AG20443 (cell line): ENCODE measurements around the gene SMOC1.

ENCODE experiments used
- DNase-seq: peaks from one replicate; pipeline ENCODE4 v3.0.0; 2012; ENCODE audit warnings: low spot score, mixed read lengths

Gene SMOC1

DNA sequence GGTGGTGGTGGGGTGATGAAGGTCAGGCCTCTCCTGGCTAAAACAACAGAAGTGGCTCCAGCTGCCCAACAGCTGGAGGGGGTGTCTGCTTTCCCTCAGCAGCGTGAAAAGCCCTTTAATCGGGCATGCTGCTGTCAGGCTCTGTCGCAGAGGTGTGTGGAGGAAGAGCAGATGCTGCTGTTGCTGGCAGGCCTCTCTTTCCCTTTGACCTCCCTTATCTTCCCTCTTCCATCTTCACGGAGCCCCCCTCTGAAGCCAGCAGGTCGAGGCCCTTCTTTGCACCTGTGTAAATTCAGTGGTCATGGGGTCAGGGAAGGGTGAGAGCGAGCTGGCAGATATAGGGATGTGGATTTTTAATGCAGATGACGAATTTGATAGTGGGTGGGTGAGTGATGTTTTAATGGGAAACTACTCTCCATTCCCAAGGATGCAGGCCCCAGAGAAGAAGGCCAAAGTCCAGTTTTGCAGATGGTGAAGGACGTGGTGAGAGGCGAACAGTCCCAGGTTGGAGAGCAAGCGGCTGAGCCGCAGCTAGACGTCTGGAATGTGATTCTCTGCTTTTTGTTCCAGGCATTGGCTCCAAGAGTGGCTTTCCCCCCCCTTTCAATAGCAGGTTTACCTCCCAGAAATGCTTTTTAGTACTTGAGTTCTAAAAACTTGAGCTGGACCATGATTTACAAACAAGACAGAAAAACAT is 64.0 kb downstream of the SMOC1 start:
- DNase-seq = no peak

DNA sequence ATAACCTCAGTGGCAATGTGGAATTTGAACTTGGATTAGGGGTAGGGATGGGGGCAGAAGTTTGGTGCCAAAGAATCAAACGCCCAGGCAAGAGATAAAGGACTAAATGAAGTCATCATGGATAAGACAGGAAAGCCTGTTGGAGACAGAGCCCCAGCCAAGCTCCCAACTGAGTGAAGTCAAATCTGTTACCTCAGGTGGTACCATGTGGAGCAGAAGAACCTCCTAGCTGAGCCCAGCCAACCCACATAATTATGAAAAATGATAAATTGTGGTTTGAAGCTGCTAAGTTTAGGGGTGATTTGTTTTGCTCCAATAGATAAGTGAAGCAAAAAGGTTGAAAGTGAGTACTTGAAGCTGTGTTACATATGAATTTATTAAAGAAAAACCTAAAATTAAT is 66.1 kb downstream of the SMOC1 start:
- DNase-seq = no peak

DNA sequence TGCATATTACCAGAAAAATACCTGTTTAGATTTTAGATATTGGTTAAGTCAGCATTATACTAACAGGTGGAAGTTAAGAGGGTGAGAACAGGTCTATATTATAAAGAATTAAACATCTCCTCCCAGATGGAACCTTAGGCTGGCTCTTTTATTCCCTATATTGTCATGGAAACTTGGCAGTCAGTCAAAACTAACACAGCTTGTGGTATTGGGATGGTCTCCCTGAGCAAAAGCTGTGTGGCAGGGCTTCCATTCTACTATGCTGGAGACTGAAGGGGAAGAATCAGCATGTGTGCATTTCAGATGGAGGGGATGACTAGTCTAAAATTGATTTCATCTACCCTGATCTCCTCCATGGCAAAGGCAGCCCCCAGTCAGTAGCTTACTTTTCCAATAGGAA is 66.7 kb downstream of the SMOC1 start:
- no peak for DNase-seq

DNA sequence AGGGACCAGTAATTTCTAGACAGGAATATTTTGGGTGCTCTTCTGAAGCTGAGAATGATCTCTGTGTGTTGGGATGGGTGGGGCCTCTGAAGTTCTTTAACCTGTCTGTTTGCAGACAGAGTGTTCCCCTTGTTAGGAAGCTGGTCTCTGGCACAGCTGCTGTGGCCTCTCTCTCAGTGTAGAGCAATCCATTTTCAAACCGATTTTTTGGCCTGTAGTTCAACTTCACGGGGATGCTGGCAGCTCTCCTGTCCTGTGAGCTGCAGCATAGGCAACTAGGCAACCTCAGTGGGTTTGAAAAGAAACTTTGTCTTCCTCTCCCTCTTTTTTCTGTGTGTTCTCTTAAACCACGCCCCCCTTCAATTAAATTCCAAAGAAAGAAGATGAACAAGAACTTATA is 69.1 kb downstream of the SMOC1 start:
- DNase-seq = no peak

DNA sequence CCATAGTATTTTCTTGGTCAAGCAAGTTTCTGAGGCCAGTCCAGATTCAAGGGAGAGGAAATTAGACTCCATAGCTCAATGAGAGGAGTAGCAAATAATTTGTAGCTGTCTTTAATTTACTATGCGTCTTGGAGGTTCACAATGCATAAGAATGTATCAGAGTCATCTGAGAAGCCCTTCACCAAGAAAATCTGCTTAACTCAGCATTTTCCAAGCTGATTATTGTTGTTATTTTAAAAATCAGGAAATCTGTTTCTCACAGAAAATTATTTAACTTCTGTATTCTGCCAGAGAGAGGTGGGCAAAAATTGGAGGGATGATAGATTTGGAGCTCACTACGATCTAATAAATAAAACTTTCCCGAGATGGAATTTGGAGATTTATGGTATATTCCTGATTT is 72.0 kb downstream of the SMOC1 start:
- DNase-seq = no peak

DNA sequence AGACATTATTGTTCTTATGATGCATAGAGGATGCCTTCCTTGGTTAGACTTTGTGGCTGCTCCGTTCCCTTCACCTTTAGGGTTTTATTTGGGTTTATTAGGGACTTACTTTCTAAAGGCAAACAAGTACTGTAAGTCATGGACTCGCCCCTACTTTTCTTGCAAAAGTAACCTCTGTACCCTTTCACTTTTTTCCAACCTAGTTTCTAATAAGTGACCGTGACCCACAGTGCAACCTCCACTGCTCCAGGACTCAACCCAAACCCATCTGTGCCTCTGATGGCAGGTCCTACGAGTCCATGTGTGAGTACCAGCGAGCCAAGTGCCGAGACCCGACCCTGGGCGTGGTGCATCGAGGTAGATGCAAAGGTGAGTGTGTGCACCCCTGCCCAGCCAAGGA is 72.7 kb downstream of the SMOC1 start:
- DNase-seq = no peak

DNA sequence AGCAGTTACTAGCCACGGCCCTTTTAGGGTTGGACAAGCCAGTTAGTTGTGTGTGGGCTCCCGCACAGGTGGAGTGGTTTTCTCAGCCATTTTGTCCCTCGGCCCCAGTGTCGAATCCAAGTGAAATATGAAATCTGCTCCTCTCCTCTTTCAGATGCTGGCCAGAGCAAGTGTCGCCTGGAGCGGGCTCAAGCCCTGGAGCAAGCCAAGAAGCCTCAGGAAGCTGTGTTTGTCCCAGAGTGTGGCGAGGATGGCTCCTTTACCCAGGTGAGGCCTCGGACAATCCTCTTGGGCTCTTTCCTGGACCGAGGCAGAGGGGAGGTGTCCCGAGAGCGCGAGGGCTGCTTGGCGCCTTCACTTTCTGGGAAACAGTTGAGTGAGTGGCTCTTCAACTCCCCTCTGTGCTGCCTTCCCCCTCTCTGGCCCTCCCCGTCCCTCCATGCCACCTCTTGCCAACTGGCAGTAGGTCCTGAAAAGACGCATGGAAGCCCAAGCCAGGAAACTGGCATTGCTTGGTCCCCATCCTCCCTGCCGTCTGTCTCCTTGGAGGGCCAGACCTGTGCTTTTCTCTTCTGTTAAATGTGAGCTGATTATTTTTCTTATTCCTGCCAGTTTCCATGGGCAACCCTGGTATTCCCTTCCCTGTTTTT is 74.2 kb downstream of the SMOC1 start:
- no peak for DNase-seq

DNA sequence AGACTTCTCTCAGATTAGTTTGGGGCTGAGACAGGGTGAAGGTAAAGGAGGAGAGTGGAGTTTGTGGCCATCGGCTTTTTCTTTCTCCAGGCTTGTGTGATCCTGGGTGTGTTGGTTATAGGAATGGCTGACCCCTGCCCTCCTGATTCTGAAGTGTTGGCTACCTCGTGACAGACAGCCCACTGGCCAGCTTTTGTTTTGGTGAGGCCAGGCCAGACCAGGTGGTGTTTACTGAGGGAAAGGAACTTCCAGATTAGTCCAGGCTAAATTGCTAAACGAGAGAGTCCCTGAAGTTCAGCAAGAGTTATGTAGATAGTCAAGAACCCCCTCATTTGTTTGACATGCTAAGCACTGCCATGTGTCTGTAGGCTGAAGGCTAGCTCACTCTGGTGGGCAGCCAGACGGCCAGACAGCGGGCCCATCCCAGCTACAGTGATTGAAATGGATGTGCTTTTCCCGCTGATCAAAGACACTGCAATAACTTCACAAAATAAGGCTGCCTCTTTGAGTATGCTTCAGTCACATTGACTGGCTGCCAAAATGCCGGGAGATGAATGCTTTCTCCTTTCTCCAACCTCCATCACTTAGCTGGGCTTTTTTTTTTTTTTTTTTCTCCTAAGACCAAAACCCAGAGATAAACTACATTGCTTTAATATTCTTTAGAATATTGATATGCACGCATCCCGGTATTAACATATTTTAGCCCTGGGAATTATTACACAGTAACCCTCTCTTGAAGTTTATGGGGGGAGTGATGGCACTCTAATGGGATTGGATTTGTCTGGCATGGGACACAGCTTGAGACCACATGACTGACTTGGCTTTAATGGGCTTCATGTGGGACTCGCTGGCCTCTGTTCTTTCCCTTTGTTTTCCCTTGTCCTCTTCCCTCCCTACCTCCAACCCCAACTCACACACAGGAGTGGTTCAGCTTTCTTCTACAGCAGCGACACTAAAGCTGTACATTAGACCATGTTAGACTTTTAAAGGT is 76.9 kb downstream of the SMOC1 start:
- DNase-seq = no peak

DNA sequence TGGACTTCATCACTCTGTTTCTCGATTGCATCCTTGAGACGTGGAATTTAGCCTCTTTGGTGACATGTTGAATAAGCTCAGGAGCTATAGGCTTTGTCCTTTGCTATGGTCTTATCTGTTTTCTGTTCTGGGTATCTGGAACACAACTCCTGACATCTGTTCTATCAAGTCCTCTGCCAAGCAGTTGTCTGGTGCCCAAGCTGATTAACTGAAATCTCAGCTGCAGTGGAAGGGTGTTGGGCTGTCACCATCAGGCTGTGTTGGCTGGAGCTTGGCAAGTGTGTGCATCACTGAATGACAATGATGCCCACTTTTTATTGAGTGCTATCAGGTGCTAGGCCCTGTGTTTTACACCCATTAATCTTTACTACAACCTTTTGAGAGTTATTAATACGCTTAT is 77.8 kb downstream of the SMOC1 start:
- DNase-seq = no peak

DNA sequence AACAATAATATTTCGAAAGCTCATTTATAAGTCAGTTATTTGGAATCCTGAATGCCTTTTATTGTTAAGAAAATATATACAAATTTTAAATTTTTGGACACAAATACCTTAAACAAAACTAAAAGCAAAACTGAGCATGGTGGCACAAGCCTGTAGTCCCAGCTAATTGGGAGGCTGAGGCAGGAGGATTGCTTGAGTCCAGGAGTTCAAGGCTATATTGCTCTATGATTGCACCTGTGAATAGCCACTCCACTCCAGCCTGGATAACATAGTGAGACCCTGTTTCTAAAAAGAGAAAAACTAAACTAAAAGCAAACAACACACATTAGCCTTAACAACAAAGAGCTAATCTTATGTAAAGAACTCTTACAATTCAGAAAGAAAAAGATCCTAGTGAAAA is 78.8 kb downstream of the SMOC1 start:
- no peak for DNase-seq

DNA sequence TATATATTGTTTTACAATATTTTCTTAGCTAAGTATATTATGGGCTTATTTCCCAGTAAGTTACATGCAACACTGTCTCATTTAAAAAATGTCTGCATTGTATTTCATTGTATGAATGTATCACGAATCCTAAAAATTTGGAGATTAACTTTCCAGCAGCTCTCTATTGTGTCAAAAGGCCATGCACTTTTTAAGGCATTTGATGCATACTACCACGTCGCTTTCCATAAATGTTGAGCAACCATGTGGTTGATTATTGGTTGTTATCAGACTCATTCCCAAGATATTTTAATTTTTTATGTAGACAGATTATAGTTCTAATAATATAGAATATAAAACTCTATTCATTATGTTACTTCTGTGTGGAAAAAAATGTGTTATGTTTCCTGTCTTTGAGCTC is 79.9 kb downstream of the SMOC1 start:
- no peak for DNase-seq

DNA sequence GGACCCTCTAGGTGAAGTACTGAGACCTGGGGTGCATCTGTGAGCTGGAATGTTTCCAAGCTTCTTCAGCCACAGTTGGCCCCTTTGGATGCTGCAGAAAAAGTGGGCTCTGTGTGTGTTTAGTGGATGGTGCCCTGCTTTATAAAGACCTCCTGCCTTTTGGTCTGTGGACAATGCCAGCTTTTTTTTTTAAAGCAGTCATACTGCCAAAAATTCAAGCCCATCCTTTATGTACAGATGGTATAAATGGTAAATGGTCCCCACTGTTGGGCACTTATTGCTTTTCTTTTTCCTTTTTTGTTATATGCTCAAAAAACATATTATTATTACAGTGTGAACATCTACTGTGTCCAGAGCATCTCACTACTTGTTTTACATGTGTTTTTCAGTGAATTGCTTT is 81.1 kb downstream of the SMOC1 start:
- no peak for DNase-seq

DNA sequence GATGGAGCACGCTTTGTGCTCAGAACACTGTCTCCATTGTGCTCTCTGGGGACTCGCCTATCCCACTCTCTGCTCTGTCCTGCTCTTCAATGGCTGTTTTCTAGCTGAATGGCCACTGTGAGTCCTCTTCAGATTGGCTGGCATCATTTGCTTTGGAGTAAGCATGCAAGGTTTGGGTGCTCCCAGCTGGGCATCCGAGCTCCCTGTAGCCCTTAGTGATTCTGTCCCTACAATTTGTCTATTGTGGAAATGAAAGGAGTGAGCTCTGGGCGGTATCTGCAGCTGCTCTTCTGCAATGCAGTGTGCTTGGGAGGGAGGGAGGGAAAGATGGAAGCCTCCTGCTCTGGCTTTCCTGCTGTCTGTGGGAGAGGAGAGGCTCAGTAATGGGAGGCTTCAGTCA is 84.8 kb downstream of the SMOC1 start:
- no peak for DNase-seq

DNA sequence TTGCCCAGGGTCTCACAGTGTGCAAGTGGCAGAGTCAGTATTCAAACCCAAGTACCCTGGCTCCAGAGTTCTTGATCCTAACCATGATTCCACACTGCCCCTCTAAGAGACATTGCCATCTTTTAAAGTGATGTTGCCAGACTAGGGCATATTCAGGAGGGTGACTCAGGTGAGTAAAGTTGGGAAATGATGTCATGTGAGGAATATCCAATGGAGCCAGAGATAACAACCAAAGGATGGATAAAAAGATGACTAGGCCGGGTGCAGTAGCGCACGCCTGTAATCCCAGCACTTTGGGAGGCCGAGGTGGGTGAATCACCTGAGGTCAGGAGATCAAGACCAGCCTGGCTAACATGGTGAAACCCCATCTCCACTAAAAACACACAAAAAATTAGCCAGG is 85.6 kb downstream of the SMOC1 start:
- DNase-seq = no peak

DNA sequence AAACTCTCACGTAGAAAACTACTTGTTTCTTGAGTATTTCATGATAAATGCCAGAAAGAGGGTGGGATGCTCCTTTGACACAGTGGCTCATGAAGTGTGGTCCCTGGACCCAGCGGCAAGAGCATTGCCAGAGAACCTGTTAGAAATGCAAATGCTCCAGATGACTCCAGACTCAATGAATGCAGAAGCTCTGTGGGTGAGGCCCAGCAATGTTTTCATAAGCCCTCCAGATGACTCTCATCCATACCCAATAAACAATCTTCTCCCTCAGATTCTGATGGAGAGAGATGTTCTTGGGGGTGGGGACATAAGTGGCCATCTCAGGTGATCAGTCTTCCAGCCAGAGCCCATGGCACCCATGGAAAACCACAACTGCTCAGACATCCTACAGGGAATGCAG is 88.9 kb downstream of the SMOC1 start:
- no peak for DNase-seq

DNA sequence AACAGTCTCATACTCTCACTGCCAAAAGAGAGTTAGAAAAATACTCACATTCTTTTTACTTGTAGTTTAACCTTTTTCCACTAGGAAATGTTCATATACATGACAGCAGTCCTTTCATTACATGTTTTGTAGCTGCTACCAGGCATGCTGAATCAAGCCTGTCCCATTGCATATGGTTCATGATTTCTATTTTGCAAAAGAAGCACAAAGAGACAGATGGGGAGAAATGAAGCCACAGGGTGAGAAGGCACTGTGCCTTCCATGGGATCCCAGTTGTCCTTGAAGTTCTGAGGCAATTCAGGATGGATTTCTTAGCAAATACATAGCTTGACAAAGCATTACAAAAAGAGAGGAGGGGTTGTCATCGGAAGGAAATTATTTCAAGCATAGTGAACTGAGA is 89.5 kb downstream of the SMOC1 start:
- DNase-seq = no peak

DNA sequence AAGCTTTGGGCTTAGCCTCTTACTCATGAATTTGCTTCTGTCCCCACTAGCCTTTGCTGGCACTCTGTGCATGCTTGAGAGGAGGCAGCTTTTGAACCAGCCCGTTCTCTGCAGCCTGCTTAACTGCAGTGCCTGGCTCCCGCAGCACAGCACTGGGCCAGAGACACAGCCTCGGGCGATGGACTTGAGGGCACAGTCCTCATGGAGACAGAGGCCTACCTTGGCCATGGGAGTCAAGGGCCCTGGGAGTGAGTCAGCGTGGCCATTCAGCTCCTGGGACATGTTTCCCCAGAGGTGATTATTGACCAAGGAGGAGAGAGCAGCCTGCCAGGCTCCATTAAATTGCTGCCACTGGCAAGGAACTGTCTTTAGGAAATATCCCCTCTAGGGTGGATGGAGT is 93.5 kb downstream of the SMOC1 start:
- no peak for DNase-seq

DNA sequence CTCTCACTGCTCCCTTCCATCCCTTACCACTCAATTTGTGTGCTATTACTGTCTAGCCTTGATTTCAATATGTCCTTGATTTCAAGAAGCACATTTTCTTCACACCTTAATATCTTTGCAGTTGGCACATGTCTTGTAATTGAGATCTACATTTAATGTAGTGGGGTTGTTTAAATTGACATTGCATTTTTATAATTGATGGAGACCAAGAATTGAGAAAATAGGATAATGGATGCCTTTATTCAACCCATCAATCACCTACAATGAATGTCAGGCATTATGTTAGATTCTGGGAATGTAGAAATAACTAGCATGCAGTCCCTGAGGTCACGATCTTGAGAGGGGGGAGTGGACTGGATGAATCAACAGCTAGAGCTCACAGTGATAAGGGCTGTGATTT is 94.6 kb downstream of the SMOC1 start:
- no peak for DNase-seq

DNA sequence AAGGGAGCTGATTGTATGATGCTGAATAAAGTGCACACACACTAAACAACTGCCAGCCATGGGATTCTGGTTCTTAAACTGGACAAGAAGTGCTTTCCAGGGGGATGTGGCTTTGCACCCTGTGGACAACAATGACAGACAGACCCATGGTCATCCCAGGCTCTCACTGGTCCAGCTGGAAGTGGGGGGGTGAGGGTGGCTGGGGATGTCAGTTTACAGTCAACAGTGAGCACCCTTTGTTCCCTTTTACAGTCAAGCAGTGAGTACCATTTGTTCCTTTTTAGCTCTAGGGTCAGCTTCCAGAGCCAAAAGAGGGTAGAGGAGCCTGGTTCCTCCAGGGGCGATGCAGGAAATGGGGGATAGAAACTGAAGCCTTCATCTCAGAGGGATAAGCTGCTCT is 100.7 kb downstream of the SMOC1 start:
- no peak for DNase-seq

DNA sequence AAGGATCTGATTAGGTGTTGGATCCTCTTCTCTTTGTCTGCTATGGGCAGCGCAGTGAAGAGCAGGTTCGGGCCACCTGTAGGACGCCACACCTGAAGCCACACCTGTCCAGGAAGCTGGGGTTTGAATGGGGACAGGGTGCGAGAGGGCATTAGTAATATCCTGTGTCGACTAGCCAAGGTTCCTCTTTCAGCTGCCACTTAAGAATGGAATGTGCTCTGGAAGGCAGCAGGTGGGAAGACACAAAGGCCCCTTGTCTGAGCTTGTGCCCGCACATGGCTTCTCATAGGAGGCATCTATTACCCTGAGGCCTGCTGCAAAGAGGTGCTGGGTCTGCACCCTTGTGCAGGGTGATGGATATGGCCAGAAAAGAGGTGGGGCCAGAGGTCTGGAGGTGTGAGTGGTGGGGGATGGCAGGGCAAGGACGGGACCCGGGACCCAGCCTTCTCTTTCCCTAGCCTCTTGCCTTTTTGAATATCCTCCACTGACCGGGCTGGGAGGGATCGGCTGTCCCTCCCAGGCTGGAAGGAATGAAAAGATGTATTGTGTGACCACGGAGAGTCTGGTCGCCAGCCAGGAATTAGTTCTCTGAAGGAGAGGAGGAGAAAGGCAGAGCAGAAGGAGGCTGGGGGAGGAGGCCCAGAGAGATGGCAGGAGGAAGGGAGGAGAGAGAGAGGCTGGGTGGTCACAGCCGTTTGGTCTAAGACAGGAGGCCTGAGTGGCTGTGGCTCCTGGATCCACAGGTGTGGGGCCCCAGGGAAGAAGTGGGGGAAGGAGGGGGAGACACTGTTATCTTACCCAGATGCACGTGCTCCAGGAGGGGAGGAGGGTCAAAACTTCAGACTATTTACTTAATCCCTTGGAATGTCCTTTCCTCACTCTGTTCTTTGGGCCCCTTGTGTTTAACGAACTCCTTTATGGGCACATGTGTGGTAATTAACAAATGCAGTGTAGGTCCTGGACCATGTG is 101.5 kb downstream of the SMOC1 start:
- no peak for DNase-seq

DNA sequence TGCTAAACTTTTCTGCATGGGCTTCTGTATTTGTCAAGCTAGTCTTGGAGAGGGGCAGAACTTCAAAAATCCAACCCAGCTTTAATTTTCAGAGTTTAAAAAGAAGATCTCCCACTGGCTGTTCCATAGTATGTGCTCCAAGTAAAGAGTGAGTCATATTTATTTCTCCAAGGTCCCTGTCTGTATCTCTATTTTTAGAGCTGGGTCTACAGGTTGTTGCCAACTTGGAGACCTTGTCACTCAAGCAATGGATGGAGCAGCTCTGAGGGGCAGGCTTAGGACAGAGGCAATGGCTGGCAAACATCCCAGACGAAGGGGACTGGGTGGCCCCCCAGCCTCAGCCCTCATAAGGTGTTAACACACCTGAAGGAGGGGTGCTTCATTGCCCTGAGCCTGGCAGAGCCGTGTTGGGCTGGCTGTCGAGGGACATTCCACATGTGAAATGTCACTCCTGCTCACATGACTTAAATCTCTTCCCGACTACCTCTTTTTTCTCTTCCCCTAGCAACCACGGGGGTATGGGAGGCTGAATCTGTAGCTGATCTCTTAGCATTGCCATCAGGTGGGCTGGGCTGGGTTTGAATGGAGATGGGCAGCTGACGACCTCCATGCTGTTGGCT is 103.1 kb downstream of the SMOC1 start:
- DNase-seq = no peak
